GM18499 (cell line): ENCODE measurements around the gene NKD2.
"Not testable (repeated sequence)": the region's sequence is repeated elsewhere in the genome, so short reads cannot be mapped to it uniquely, and the experiment has no call there.

ENCODE experiments used
- ATAC-seq: cut with Tn5 transposase; IDR thresholded peaks from one replicate; pipeline ENCODE4 v1.9.1; 2021; ENCODE audit warnings: moderate number of reproducible peaks; ENCODE audit not compliant: insufficient read depth, unreplicated experiment

The NKD2 gene

DNA sequence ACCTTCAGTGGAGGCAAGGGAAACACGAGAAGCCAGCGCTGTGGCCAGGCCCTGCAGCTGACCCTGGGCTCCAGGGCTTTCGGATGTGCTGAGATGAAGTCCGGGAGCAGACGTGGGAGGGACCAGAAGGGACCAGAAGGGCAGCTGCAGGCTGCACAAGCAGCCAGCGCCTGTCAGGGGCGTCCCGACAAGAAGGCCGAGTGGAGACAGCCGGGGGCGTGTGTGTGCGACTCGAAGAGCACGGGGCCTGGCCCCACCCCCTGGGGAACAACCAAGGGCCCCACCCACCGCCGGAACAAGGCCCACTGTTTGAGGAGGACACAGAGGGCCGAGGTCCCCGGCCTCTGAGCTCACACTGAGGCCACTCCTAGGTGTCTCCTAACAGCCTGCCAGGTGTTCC, 71.8 kb downstream of the NKD2 start:
- ATAC-seq, result no peak

- no peak for ATAC-seq
Measured at GRCh38 chr5:1081519-1081918, 72.9 kb downstream of the NKD2 start.

GRCh38 chr5:1083026-1083425, 74.4 kb downstream of the NKD2 start:
- ATAC-seq, result not testable (repeated sequence)

DNA sequence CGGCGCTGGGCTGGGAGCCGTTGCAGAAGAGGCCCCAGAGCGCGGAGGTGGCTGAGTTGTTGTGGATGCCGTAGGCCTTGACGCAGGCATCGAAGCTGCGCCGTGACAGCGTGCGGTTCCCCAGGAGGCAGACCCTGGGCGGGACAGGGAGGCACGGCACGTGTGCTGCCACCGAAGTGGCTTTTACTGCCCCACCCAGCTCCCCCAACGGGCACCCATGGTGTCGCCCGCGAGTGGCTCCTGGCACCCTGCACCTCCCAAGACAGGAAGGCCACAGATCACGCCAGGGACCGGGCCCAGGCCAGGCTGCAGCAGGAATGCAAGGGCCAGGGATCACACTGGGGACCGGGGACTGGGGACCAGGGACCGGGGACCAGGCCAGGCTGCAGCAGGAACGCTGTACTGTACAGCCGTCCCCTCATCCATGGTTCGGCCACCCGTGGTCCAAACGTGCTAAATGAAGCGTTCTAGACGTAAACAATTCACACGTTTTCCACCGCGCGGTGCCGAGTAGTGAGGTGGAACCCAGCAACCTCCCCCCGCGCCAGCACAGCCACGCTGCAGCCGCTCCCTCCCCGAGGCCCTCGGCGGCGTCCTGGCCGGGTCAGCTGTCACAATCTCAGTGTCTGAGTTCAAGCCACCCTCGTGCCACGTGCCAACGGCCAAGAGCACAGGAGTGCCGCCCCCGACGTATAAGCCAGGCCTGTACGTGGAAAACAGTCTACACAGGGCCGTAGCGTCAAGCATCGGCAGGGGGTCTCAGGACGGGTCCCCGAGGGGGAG, 75.4 kb downstream of the NKD2 start:
- ATAC-seq, result no peak

DNA sequence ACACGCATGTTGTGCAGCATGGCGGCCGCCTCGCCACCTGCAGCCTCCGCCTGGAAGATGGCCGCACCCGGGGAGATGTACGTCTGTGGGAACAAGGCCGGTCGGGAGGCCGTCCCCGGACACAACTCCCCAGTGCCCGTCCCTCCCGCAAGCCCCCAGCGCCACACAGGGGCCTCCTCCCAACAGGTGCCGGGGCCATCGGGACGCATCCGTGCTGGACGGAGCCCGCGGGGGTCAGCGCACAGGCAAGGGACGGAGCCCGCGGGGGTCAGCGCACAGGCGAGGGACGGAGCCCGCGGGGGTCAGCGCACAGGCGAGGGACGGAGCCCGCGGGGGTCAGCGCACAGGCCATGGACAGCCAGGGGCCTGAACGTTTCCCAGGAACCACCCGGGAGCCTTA, 76.8 kb downstream of the NKD2 start:
- ATAC-seq, result no peak

DNA sequence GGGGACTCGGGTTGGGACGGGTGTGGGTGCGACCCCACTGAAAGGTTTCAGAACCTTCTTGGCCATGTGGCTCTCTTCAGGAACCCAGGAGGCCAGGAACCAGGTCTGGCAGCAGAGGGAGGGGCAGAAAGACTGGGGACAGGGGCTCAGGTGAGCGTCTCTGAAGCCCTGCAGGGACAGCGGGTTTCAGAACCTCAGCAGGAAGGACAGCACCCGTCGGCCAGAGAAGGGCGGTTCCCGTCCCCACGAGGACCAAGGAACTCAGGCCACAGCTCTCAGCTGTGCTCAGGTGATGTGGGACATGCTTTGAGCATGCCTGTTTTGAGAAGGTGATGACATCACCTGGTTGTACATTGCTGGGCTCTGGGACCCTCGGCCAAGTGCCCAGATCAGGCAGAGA, 77.5 kb downstream of the NKD2 start:
- no peak for ATAC-seq

DNA sequence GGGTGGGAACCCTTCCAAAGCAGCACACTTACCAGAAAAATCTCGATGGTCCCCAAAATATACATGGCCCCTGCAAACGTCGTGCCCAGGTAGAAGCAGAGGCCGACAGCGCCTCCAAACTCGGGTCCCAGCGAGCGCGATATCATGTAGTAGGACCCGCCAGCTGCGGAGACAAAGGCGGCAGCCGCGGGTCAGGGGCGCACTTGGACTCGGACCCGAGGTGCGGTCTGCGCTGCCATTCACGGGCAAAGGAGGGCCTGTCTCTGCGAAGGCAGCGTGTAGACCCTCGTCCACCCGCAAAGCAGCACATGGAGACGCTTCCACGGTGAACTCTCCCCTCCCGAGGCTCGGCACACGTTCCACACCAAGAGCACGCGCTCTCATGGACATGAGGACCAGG, 78.3 kb downstream of the NKD2 start:
- ATAC-seq, result no peak

DNA sequence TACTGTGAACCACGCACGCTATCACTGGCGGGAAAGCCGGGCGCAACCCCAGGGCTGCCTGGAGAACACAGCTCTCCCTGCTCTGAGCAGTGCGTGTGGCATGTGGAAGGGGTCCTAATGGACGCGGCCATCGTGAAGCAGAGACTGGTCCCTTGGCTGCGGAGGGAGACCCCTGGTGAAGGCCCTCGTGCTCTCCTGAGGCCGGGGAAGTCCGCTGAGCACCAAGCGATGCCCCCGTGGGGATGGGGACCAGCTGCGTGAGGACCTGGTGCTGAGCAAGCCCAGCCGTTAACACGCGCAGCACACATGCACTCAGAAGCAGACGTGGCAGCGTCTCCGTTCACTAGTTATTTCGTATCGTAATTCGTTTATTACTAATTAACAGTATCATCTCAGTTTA, 78.8 kb downstream of the NKD2 start:
- ATAC-seq, result no peak

- ATAC-seq, result no peak
Measured at GRCh38 chr5:1088031-1088430, 79.4 kb downstream of the NKD2 start.
